ENCODE measurements around the gene OR2AT4.

GRCh38 chr11:75050516-75050915 lies 46.2 kb downstream of the OR2AT4 start:
- TF ChIP-seq CTCF (IDR thresholded peaks at IDR 0.05) (no peak), POLR2A (IDR thresholded peaks at IDR 0.05) (no peak)
